ENCODE results near the gene GOLIM4.
A peak's percentile ranks its signal among the peaks of the same experiment; 100 is the strongest.

GOLIM4 gene

DNA sequence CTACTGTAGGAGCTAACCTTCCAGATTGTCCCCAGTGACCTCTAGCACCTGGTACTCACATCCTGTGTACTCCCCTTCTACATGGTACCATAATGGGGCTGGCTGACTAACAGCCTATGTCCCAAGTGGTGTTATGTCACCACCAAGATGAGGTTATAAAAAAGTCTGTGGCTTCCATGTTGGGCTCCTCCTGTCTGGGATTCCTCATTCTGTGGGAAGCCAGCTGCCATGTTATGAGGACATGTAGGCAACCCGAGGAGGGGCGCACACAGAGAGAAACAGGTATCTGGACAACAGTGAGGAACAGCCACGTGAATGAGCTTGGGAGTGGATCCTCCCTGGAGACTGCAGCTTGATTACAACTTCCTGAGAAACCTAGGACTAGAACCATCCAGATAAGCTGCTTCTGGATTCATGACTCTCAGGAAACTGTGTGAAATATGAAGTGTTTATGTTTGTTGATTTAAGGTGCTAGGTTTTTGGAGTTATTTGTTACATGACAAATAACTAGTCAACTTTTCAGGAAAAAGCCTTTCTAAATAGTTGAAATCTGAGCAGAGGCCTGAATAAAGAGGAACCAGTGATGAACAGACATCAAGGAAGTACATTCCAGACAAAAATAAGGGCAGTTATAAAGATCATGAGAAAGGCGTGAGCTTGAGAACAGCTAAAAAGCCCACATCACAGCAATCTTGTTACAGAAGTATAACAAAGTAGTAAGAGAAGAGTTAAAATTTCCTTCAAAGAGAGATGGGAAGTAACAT, 21.7 kb downstream of the GOLIM4 start:
- DNase-seq (ENCODE audit: low spot score): no peak
- TF ChIP-seq, protein P1, sequence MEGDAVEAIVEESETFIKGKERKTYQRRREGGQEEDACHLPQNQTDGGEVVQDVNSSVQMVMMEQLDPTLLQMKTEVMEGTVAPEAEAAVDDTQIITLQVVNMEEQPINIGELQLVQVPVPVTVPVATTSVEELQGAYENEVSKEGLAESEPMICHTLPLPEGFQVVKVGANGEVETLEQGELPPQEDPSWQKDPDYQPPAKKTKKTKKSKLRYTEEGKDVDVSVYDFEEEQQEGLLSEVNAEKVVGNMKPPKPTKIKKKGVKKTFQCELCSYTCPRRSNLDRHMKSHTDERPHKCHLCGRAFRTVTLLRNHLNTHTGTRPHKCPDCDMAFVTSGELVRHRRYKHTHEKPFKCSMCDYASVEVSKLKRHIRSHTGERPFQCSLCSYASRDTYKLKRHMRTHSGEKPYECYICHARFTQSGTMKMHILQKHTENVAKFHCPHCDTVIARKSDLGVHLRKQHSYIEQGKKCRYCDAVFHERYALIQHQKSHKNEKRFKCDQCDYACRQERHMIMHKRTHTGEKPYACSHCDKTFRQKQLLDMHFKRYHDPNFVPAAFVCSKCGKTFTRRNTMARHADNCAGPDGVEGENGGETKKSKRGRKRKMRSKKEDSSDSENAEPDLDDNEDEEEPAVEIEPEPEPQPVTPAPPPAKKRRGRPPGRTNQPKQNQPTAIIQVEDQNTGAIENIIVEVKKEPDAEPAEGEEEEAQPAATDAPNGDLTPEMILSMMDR (IDR thresholded peaks at IDR 0.05): no peak
- no peak overlapping the region for H3K4me3 ChIP-seq
- peak overlapping the region in 1 of 2 donors; percentile 1 for H3K27ac ChIP-seq

GRCh38 chr3:168072323-168072650, 23.4 kb downstream of the GOLIM4 start:
- Histone ChIP-seq H3K27ac (no peak overlapping the region), H3K4me3 (no peak overlapping the region)
- TF ChIP-seq, protein P1 (IDR thresholded peaks at IDR 0.05): no peak
- DNase-seq (ENCODE audit: low spot score): no peak

GRCh38 chr3:168071591-168072322, 24.0 kb downstream of the GOLIM4 start:
- no peak overlapping the region for H3K4me3 ChIP-seq
- DNase-seq (ENCODE audit: low spot score): no peak
- peak overlapping the region in 1 of 2 donors; percentile 9 for H3K27ac ChIP-seq
- TF ChIP-seq, protein P1 (IDR thresholded peaks at IDR 0.05): no peak

GRCh38 chr3:168070919-168071318, 24.8 kb downstream of the GOLIM4 start:
- DNase-seq (ENCODE audit: low spot score): no peak
- Histone ChIP-seq H3K4me3 (no peak overlapping the region), H3K27ac (no peak overlapping the region)
- TF ChIP-seq, protein P1 (IDR thresholded peaks at IDR 0.05): no peak

DNA sequence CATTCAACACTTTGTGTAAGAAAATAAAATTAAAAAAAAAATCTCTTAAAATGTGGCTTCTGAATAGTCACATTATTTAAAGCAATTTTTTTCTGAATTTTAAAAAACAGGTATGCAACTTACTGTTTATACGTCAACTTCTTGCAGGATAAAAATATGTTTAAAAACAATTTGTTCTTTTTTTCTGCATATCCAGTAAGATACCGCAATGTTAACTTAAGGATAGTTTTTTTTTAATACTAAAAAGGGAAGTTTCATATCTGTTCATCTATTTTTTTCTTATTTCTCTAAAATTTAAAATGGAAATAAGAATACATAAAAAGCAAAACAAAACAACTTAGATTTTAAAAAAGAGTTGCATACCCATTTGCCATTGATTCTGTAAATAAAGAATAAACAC, 27.4 kb downstream of the GOLIM4 start:
- no peak for DNase-seq (ENCODE audit: low spot score)
- Histone ChIP-seq H3K27ac (no peak overlapping the region), H3K4me3 (no peak overlapping the region)
- TF ChIP-seq, protein P1 (IDR thresholded peaks at IDR 0.05): no peak

GRCh38 chr3:168066882-168067281, 28.8 kb downstream of the GOLIM4 start:
- H3K4me3 ChIP-seq: no peak overlapping the region
- TF ChIP-seq, protein P1 (IDR thresholded peaks at IDR 0.05): no peak

DNA sequence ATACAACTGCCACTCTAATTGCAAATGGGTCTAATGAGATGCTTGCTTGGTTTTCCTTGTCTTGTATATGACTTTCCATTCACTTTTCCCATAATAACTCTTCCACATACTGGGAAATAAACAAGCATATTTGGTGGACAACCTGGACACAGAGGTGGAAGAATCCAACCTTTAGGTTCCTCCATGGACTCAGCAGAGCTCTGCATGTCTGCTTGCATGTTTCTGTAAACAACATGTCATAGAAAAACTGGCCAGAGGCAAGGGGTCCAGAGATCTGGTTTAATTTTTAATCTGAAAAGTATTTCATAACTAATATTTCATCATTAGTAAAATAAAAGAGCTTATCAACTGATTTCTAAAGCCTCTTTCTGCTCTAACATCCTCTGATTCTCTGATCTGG, 30.2 kb downstream of the GOLIM4 start:
- TF ChIP-seq, protein P1 (IDR thresholded peaks at IDR 0.05): no peak
- DNase-seq (ENCODE audit: low spot score): no peak
- Histone ChIP-seq H3K27ac (no peak overlapping the region), H3K4me3 (no peak overlapping the region)

More at GRCh38 chr3:168066882-168067281, 28.8 kb downstream of the GOLIM4 start:
- H3K27ac ChIP-seq: no peak overlapping the region
- DNase-seq (ENCODE audit: low spot score): no peak

All from coronary artery (tissue), 2 donors.